Thoracic aorta (tissue), 2 donors: ENCODE measurements around the gene GLT1D1. TPM values are rescaled to one million over a fixed set of nuclear protein-coding genes. Genes with fewer than 3 reads are reported as not detected.

Experiments used
- ATAC-seq: fragments of 150-250 bp; one replicate; pipeline ENCODE4 v1.8.0; 2017; ENCODE audit warnings: low read depth; ENCODE audit not compliant: insufficient number of reproducible peaks, low FRiP score
- DNase-seq: peaks from one replicate; pipeline ENCODE4 v3.0.0-alpha.2; 2020; ENCODE audit warnings: low spot score
- H3K27ac ChIP-seq, 2 donors: fragments of 200-600 bp; sonication (generic); 1 replicate in 1 of 2; 2 replicates in 1 of 2; pipeline ENCODE4 v1.5.1; 2016; ENCODE audit warnings: mild to moderate bottlenecking in 2 of 2, moderate library complexity in 2 of 2
- H3K27me3 ChIP-seq: fragments of 200-600 bp; sonication (generic); replicated peaks from 2 replicates; pipeline ENCODE4 v1.6.0; 2016; ENCODE audit warnings: mild to moderate bottlenecking; ENCODE audit not compliant: insufficient read depth
- H3K36me3 ChIP-seq: fragments of 200-600 bp; sonication (generic); one replicate; pipeline ENCODE4 v1.5.1; 2016
- H3K4me1 ChIP-seq, 2 donors: fragments of 200-600 bp; sonication (generic); 1 replicate in 1 of 2; 2 replicates in 1 of 2; pipeline versions ENCODE4 v1.5.1 to v1.6.0; 2016; ENCODE audit warnings: low read depth in 2 of 2, mild to moderate bottlenecking in 1 of 2; ENCODE audit not compliant: control insufficient read depth in 1 of 2
- H3K4me3 ChIP-seq: fragments of 200-600 bp; sonication (generic); 2 replicates; pipeline ENCODE4 v1.5.1; 2016; ENCODE audit warnings: mild to moderate bottlenecking
- H3K9me3 ChIP-seq: fragments of 200-600 bp; sonication (generic); 2 replicates; pipeline ENCODE4 v1.5.1; 2016
- CTCF ChIP-seq: fragments of 200-600 bp; sonication (generic); IDR thresholded peaks from one replicate; pipeline ENCODE4 v1.5.1; 2019; ENCODE audit warnings: antibody characterized with exemption
- total RNA-seq, 2 donors: library from RNA; depleted of rRNA; stranded (reverse); fragments of >200 nt; gene quantifications; one replicate each; pipeline versions ENCODE4 v1.1.0 to v1.2.3, GENCODE V29; 2016

Gene GLT1D1
- total RNA-seq, 2 donors from 2014 or later = 0.68 to 0.85 TPM

GRCh38 chr12:128983371-128983770, 130.1 kb downstream of the GLT1D1 start:
- ATAC-seq (no peak), DNase-seq (no peak)
- Histone ChIP-seq H3K9me3 (no peaks in the 10 kb centered on the region), H3K27ac (no peak overlapping the region), H3K36me3 (no peaks in the 10 kb centered on the region), H3K27me3 (peaks cover 3% of the 10 kb centered on the region), H3K4me3 (no peak overlapping the region), H3K4me1 (no peaks in the 10 kb centered on the region)
- TF ChIP-seq CTCF = no peak

GRCh38 chr12:128986957-128987356, 133.7 kb downstream of the GLT1D1 start:
- Histone ChIP-seq H3K27me3 (no peaks in the 10 kb centered on the region), H3K4me1 (no peaks in the 10 kb centered on the region), H3K36me3 (no peaks in the 10 kb centered on the region), H3K9me3 (no peaks in the 10 kb centered on the region), H3K4me3 (no peak overlapping the region), H3K27ac (no peak overlapping the region)
- no peak for DNase-seq
- ATAC-seq = no peak
- TF ChIP-seq CTCF = no peak

GRCh38 chr12:128989287-128989686, 136.0 kb downstream of the GLT1D1 start:
- no peak for ATAC-seq
- no peaks in the 10 kb centered on the region for H3K4me1 ChIP-seq
- no peak for TF ChIP-seq CTCF
- H3K27me3 ChIP-seq = no peaks in the 10 kb centered on the region
- H3K27ac ChIP-seq = no peak overlapping the region
- H3K9me3 ChIP-seq = no peaks in the 10 kb centered on the region
- H3K36me3 ChIP-seq = no peaks in the 10 kb centered on the region
- no peak for DNase-seq
- no peak overlapping the region for H3K4me3 ChIP-seq

- Histone ChIP-seq H3K27me3 (no peaks in the 10 kb centered on the region), H3K4me1 (no peaks in the 10 kb centered on the region), H3K36me3 (no peaks in the 10 kb centered on the region), H3K9me3 (no peaks in the 10 kb centered on the region), H3K4me3 (no peak overlapping the region), H3K27ac (no peak overlapping the region)
- no peak for ATAC-seq
- no peak for DNase-seq
- no peak for TF ChIP-seq CTCF
Measured at GRCh38 chr12:128991716-128992115, 138.4 kb downstream of the GLT1D1 start.

- H3K9me3 ChIP-seq = no peaks in the 10 kb centered on the region
- DNase-seq = no peak
- no peak overlapping the region for H3K27ac ChIP-seq
- no peak for ATAC-seq
- no peak overlapping the region for H3K4me3 ChIP-seq
- no peaks in the 10 kb centered on the region for H3K36me3 ChIP-seq
- TF ChIP-seq CTCF = no peak
- no peaks in the 10 kb centered on the region for H3K27me3 ChIP-seq
- no peaks in the 10 kb centered on the region for H3K4me1 ChIP-seq
Measured at GRCh38 chr12:128992116-128992515, 138.8 kb downstream of the GLT1D1 start.
